HepG2 (cell line): ENCODE measurements around the gene HERPUD2. TPM values are rescaled to one million over a fixed set of nuclear protein-coding genes. Genes with fewer than 3 reads are reported as not detected.

Source experiments
- ATAC-seq: fragments of 200-7000 bp; cut with Tn5 transposase; 3 replicates; pipeline ENCODE4 v1.9.1; 2020; ENCODE audit warnings: mild to moderate bottlenecking, moderate library complexity
- Bru-seq: library from RNA; stranded (reverse); fragments of 400-500 nt; gene quantifications from one replicate; lab custom pipeline; 2021; lab: Mats Ljungman, UMichigan
- BruChase-seq, 2 experiments: library from RNA; stranded (reverse); fragments of 400-500 nt; gene quantifications; one replicate each; lab custom pipeline; 2021; lab: Mats Ljungman, UMichigan
- BruUV-seq: library from RNA; stranded (reverse); fragments of 400-500 nt; replicated peaks from 2 replicates; lab custom pipeline; 2021; lab: Mats Ljungman, UMichigan
- CTCF ChIA-PET: fragments of 300-600 bp; formaldehyde crosslinking; extraction: SDS; loops from one replicate; lab custom pipeline; 2021; ENCODE audit warnings: low total read pairs, inconsistent platforms, low intra/inter-chr PET ratio; lab: Yijun Ruan, JAX
- POLR2A ChIA-PET: fragments of 350-600 bp; sonication (Branson Sonifier 250); formaldehyde crosslinking; loops from one replicate; lab custom pipeline; 2020; ENCODE audit warnings: antibody characterized with exemption, inconsistent platforms; lab: Yijun Ruan, JAX
- DNase-seq: peaks from one replicate; pipeline ENCODE4 v3.0.0-alpha.2; 2015; ENCODE audit warnings: low spot score
- FAIRE-seq: peaks from 3 replicates; lab custom pipeline; 2011; peaks lifted over from hg19 to GRCh38; lab: Jason Lieb, UNC
- H2AFZ ChIP-seq: one replicate; pipeline ENCODE4 v1.6.1; 2011; ENCODE audit warnings: low read length, inconsistent platforms
- H3K27ac ChIP-seq: fragments of 300-600 bp; 3 replicates; pipeline ENCODE4 v1.8.0; 2011; ENCODE audit warnings: mixed run types, mild to moderate bottlenecking, mixed read lengths, low read length, inconsistent platforms; ENCODE audit not compliant: insufficient read depth; ENCODE audit errors: extremely low read length
- H3K27me3 ChIP-seq, 2 experiments: fragments of 200-600 bp in 1 of 2; 2 replicates in 1 of 2; 3 replicates in 1 of 2; pipeline versions ENCODE4 v1.6.0 to v1.8.0; 2011; ENCODE audit warnings: low read length in 2 of 2, mild to moderate bottlenecking in 2 of 2, moderate library complexity in 2 of 2, inconsistent platforms in 1 of 2; ENCODE audit not compliant: insufficient read depth in 2 of 2, control insufficient read depth in 1 of 2
- H3K36me3 ChIP-seq, 2 experiments: fragments of 200-600 bp in 1 of 2; replicated peaks in 1 of 2; 2 replicates in 1 of 2; 3 replicates in 1 of 2; pipeline versions ENCODE4 v1.5.1 to v1.8.0; 2011; ENCODE audit warnings: low read length in 2 of 2, inconsistent platforms in 1 of 2; ENCODE audit not compliant: insufficient read depth in 2 of 2, control insufficient read depth in 1 of 2
- H3K4me1 ChIP-seq: 2 replicates; pipeline ENCODE4 v1.5.1; 2012; ENCODE audit warnings: low read length, inconsistent platforms; ENCODE audit not compliant: insufficient read depth
- H3K4me2 ChIP-seq: 2 replicates; pipeline ENCODE4 v1.6.0; 2011; ENCODE audit warnings: low read depth, low read length, inconsistent platforms
- H3K4me3 ChIP-seq, 3 experiments: fragments of 200-600 bp in 1 of 3; sonication (generic), shearing (Covaris generic) in 1 of 3; replicated peaks in 1 of 3; 2 replicates each; pipeline ENCODE4 v1.5.1; 2011 to 2016; ENCODE audit warnings: low read length in 3 of 3, inconsistent platforms in 2 of 3, low read depth in 2 of 3, mild to moderate bottlenecking in 2 of 3, control low read depth in 1 of 3, mixed read lengths in 1 of 3; ENCODE audit not compliant: insufficient read depth in 1 of 3
- H3K79me2 ChIP-seq: one replicate; pipeline ENCODE4 v1.6.1; 2011; ENCODE audit warnings: low read length, inconsistent platforms; ENCODE audit not compliant: insufficient read depth
- H3K9ac ChIP-seq: 2 replicates; pipeline ENCODE4 v1.6.0; 2011; ENCODE audit warnings: mild to moderate bottlenecking, low read depth, low read length, inconsistent platforms; ENCODE audit not compliant: insufficient read depth
- H3K9me3 ChIP-seq: 2 replicates; pipeline ENCODE4 v1.5.1; 2012; ENCODE audit warnings: mild to moderate bottlenecking, low read length
- H4K20me1 ChIP-seq: 2 replicates; pipeline ENCODE4 v1.6.0; 2011; ENCODE audit warnings: inconsistent platforms, mild to moderate bottlenecking, low read length, moderate library complexity; ENCODE audit not compliant: insufficient read depth
- MIXL1 ChIP-seq: IDR thresholded peaks from 2 replicates; pipeline ENCODE4 v1.6.1; 2016
- REL ChIP-seq: sonication (generic); formaldehyde crosslinking; conservative IDR thresholded peaks from 2 replicates; pipeline ENCODE4 v1.8.0; 2022; ENCODE audit warnings: mild to moderate bottlenecking, missing genetic modification reagents, moderate library complexity
- SMAD1 ChIP-seq: sonication (generic); formaldehyde crosslinking; IDR thresholded peaks from 2 replicates; pipeline ENCODE4 v1.4.0; 2020; ENCODE audit warnings: missing genetic modification reagents, low read depth, mild to moderate bottlenecking, borderline replicate concordance
- ZKSCAN1 ChIP-seq: fragments of 150-350 bp; IDR thresholded peaks from 2 replicates; pipeline ENCODE4 v1.6.1; 2014; ENCODE audit warnings: low read length
- WGBS: methylation state at CpG from one replicate; pipeline ENCODE4 v1.1.6; 2017; ENCODE audit warnings: low lambda C conversion rate; 5-methylcytosine and 5-hydroxymethylcytosine counted together
- in situ Hi-C: cut with HindIII; loops from 2 replicates; pipeline ENCODE4 v1.10.0; 2017; ENCODE audit warnings: low pct_unique_long_range_greater_than_20kb; ENCODE audit not compliant: extremely low pct_ligation_motif_present
- intact Hi-C: fragments of 100-400 bp; cut with micrococcal nuclease; formaldehyde crosslinking; loops from one replicate; pipeline ENCODE4 v1.10.0; 2022; ENCODE audit not compliant: unreplicated experiment
- long read RNA-seq, 2 experiments: library from RNA in 1 of 2; library from polyadenylated mRNA in 1 of 2; stranded (forward) in 1 of 2; unstranded in 1 of 2; transcript quantifications; one replicate each; pipeline ENCODE4 v2.0.0, GENCODE V29; 2019 to 2022
- polyA minus RNA-seq, 3 experiments: library from RNA; depleted of rRNA, polyadenylated mRNA; stranded (reverse); fragments of >200 nt; gene quantifications; 2 replicates each; pipeline ENCODE4 v1.2.3, GENCODE V29; 2011; ENCODE audit warnings: low replicate concordance in 1 of 3
- polyA plus RNA-seq, 8 experiments: library from polyadenylated mRNA; depleted of rRNA in 3 of 8; stranded (reverse) in 7 of 8; unstranded in 1 of 8; fragments of >200 nt; fragmentation: Illumina TruSeq in 4 of 8; extraction: Trizol in 4 of 8; gene quantifications; 2 replicates each; pipeline versions ENCODE4 v1.2.1 to v1.2.3, GENCODE V29; 2011 to 2016; ENCODE audit warnings: low read depth in 4 of 8, missing spikeins in 1 of 8, mixed read lengths in 1 of 8; ENCODE audit not compliant: insufficient read depth in 1 of 8
- total RNA-seq, 5 experiments: library from RNA; depleted of rRNA; stranded (reverse); fragments of >200 nt; fragmentation: Illumina TruSeq; extraction: Trizol; gene quantifications; 2 replicates each; pipeline ENCODE4 v1.2.3, GENCODE V29; 2016; ENCODE audit warnings: low read depth in 1 of 5
- TF ChIP-seq, protein P1 (sequence below): sonication (generic); formaldehyde crosslinking; IDR thresholded peaks from 2 replicates; pipeline ENCODE4 v1.5.1; 2020; ENCODE audit warnings: missing genetic modification reagents, mild to moderate bottlenecking, borderline replicate concordance

Gene HERPUD2, protein sequence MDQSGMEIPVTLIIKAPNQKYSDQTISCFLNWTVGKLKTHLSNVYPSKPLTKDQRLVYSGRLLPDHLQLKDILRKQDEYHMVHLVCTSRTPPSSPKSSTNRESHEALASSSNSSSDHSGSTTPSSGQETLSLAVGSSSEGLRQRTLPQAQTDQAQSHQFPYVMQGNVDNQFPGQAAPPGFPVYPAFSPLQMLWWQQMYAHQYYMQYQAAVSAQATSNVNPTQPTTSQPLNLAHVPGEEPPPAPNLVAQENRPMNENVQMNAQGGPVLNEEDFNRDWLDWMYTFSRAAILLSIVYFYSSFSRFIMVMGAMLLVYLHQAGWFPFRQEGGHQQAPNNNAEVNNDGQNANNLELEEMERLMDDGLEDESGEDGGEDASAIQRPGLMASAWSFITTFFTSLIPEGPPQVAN
- total RNA-seq (2016; rRNA removed; fragmentation: Illumina TruSeq; extraction: Trizol) (10.4 and 10.7 TPM in 2 replicates), polyA plus RNA-seq (2011; rRNA removed) (38.6 and 41.5 TPM in 2 replicates), polyA minus RNA-seq (2011; rRNA and poly(A)+ RNA removed; ENCODE audit: low replicate concordance) (67.6 and 68.6 TPM in 2 replicates), Bru-seq, nascent RNA (percentile 79 among the genes with signal in this experiment), BruChase-seq, experiment 1, labeled RNA remaining after a 6-hour chase (percentile 72 among the genes with signal in this experiment), BruChase-seq, experiment 2, labeled RNA remaining after a 2-hour chase (percentile 71 among the genes with signal in this experiment)
- 4.8 and 6.9 TPM in 2 replicates for total RNA-seq (2016; cell fraction: cytosol; rRNA removed; fragmentation: Illumina TruSeq; extraction: Trizol; ENCODE audit: low read depth)
- 8.1 and 9.2 TPM in 2 replicates for total RNA-seq (2016; cell fraction: insoluble cytoplasmic fraction; rRNA removed; fragmentation: Illumina TruSeq; extraction: Trizol)
- 8.7 and 11.4 TPM in 2 replicates for total RNA-seq (2016; cell fraction: membrane; rRNA removed; fragmentation: Illumina TruSeq; extraction: Trizol)
- total RNA-seq (2016; cell fraction: nucleus; rRNA removed; fragmentation: Illumina TruSeq; extraction: Trizol) = 7.9 and 9.8 TPM in 2 replicates
- 25.1 and 28.9 TPM in 2 replicates for polyA plus RNA-seq (2011; cell fraction: cytosol; rRNA removed)
- 15.1 and 15.2 TPM in 2 replicates for polyA plus RNA-seq (2011; cell fraction: nucleus; rRNA removed)
- polyA plus RNA-seq (2012) = 14.4 and 14.8 TPM in 2 replicates
- polyA plus RNA-seq (2016; cell fraction: cytosol; fragmentation: Illumina TruSeq; extraction: Trizol; ENCODE audit: low read depth) = 1.7 and 2.5 TPM in 2 replicates
- 11.0 and 11.1 TPM in 2 replicates for polyA plus RNA-seq (2016; cell fraction: insoluble cytoplasmic fraction; fragmentation: Illumina TruSeq; extraction: Trizol; ENCODE audit: low read depth)
- polyA plus RNA-seq (2016; cell fraction: membrane; fragmentation: Illumina TruSeq; extraction: Trizol; ENCODE audit: low read depth) = 5.4 and 5.8 TPM in 2 replicates
- 9.9 and 12.3 TPM in 2 replicates for polyA plus RNA-seq (2016; cell fraction: nucleus; fragmentation: Illumina TruSeq; extraction: Trizol; ENCODE audit: insufficient read depth, low read depth)
- 21.0 and 26.4 TPM in 2 replicates for polyA minus RNA-seq (2011; cell fraction: cytosol; rRNA and poly(A)+ RNA removed)
- polyA minus RNA-seq (2011; cell fraction: nucleus; rRNA and poly(A)+ RNA removed) = 38.2 and 43.6 TPM in 2 replicates
- long read RNA-seq, experiment 1, transcript HERPUD2-202 (8 exons, 3,057 nt) = major isoform, 8 of 17 reads
- long read RNA-seq, experiment 1, partial matches to known transcripts = 1 of 17 reads
- long read RNA-seq, experiment 1, other reads (novel, unspliced or antisense) = 7 of 17 reads
- long read RNA-seq, experiment 2, partial matches to known transcripts = 21 of 31 reads
- long read RNA-seq, experiment 2, other reads (novel, unspliced or antisense) = 5 of 31 reads

DNA sequence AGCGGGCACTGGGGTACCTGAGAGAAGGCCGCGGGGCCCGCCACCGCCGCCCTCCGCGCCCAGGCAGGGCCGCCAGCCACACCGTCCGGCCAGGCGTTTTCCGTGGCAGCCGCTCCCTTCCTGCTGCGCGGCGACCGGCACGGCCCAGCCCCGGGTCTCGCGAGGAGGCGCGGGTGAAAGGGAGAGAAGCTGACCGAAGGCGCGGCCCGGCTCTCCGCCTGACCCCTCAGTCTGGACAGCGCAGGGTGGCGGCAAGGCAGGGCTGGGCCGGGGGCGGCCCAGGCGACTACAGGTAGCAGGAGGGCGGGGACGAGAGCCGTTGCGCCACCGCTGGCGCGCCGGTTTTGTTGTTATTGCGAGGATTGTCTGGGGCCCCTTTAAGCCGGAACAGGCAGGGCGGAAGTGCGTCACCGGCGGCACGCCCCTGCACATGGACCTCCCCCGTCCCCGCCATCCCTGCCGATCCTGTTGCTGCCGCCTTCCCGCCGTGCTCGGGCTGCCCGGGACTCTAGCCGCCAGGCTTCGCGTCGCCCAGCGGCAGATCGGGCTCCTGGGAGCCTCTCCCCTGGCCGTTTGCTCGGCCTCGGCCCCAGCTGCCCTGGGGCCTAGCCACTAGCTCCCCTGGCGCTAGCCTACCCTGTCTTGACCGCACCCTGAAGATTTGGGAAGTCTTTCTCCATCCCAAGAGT, at the start of gene HERPUD2:
Gene HERPUD2 (minus strand): TSS at position 352 of the 689 bp plus-strand sequence. CDS start 805 bp downstream, outside the sequence.
- CTCF ChIA-PET = no interaction called here
- no TSS peak for BruUV-seq
- Histone ChIP-seq H3K9ac (peak within 1 kb of the TSS; percentile 91), H3K4me1 (peaks cover 54% of the 10 kb centered on the region), H3K9me3 (no peaks in the 10 kb centered on the region), H3K27ac (peak within 1 kb of the TSS; percentile 90), H4K20me1 (peaks cover 11% of the 10 kb centered on the region), H3K79me2 (peaks cover 39% of the 10 kb centered on the region), H3K4me3 (peak within 1 kb of the TSS; percentile 78 to 97 (median 89)), H2AFZ (peak within 1 kb of the TSS; percentile 44), H3K36me3 (peaks cover 0 to 1% of the 10 kb centered on the region in 2 experiments; a peak in 1 of 5 replicates), H3K27me3 (no peaks in the 10 kb centered on the region; a peak in 1 of 5 replicates), H3K4me2 (peak within 1 kb of the TSS; percentile 97)
- ATAC-seq (peak; percentile 95), FAIRE-seq (no peak), DNase-seq (peak; percentile 88)
- intact Hi-C loops = loop anchor here (2.0 to 10.0 kb wide), 2 partner anchors 48 to 940 kb away; no protein-coding TSS in a partner anchor
- in situ Hi-C loops = no loop called here
- WGBS = 2% methylated on average over 9 of the region's 68 CpGs
- POLR2A ChIA-PET = interaction anchor here (1.1 to 6.0 kb wide), 4 partner anchors 10 to 106 kb away, joined by 3 to 52 read pairs (median 4); partner anchors contain the start of gene SEPTIN7
- TF ChIP-seq SMAD1 (CRISPR knock-in tag) (peak; percentile 66), ZKSCAN1 (no peak), MIXL1 (CRISPR knock-in tag) (peak; percentile 13; the same call in 1 of the 2 replicates), REL (CRISPR knock-in tag) (peak; percentile 84)
- TF ChIP-seq, protein P1, sequence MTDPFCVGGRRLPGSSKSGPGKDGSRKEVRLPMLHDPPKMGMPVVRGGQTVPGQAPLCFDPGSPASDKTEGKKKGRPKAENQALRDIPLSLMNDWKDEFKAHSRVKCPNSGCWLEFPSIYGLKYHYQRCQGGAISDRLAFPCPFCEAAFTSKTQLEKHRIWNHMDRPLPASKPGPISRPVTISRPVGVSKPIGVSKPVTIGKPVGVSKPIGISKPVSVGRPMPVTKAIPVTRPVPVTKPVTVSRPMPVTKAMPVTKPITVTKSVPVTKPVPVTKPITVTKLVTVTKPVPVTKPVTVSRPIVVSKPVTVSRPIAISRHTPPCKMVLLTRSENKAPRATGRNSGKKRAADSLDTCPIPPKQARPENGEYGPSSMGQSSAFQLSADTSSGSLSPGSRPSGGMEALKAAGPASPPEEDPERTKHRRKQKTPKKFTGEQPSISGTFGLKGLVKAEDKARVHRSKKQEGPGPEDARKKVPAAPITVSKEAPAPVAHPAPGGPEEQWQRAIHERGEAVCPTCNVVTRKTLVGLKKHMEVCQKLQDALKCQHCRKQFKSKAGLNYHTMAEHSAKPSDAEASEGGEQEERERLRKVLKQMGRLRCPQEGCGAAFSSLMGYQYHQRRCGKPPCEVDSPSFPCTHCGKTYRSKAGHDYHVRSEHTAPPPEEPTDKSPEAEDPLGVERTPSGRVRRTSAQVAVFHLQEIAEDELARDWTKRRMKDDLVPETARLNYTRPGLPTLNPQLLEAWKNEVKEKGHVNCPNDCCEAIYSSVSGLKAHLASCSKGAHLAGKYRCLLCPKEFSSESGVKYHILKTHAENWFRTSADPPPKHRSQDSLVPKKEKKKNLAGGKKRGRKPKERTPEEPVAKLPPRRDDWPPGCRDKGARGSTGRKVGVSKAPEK (CRISPR knock-in tag) = no peak
